HG03045 (cell line): ENCODE measurements around the gene CDH13.

ENCODE experiments used
- ATAC-seq: cut with Tn5 transposase; IDR thresholded peaks from one replicate; pipeline ENCODE4 v1.9.1; 2021; ENCODE audit warnings: mild to moderate bottlenecking, moderate library complexity; ENCODE audit not compliant: unreplicated experiment

The CDH13 gene

DNA sequence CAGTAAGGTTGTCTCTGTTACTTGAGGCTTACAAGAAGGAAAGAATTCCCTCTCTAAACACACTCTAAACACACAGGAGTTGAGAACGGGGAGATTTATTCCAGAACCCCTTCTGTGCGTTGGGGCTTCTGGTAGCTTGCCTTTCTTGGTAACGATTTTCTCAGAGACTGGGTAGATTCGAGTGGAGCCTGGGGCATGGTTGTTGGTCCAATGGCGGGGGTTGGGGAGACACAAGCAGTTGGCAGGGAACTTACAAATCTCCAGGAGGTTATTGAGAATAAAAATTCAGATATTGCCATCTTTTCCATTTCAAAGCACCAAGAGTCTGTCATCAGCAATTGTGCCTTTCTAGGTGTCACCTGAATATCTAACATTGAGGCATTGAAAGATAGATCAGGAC lies 251.7 kb downstream of the CDH13 start:
- ATAC-seq = no peak

DNA sequence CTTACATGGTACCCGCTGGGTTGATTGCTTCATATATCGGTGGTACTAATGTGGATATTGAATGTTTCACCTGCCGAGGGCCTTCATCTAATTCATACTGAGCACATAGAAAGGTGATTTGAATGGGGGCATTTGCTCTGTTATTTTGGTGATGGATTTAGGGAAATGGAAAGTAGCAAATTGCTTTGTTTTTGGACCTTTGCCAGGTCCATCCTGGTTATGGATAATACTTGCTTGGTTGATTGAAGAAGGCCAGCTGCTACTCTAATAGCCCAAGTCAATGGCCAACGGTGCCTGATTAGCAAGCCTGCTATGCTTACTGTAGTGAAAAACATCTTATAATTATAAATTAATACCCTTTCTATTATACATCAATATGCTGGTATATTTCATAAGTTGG lies 253.6 kb downstream of the CDH13 start:
- no peak for ATAC-seq

DNA sequence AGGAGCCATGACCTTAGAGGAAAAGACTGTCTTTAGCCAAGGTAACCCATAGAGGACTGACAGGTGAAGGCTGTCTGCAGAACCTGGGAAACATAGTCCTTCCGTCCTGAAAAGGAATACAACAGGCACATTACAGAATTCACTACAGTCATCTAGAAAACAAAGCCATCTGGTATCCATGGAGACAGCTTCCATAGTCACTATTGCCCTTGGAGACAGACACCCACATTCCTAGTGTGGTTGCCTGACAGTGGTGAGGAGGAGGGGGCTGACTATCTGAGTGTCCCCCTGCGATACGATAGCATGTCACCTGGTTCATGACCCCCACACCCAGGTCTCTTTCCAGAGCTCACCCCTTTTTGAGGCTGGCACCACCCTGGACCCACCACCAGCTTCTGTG lies 254.7 kb downstream of the CDH13 start:
- ATAC-seq = no peak

DNA sequence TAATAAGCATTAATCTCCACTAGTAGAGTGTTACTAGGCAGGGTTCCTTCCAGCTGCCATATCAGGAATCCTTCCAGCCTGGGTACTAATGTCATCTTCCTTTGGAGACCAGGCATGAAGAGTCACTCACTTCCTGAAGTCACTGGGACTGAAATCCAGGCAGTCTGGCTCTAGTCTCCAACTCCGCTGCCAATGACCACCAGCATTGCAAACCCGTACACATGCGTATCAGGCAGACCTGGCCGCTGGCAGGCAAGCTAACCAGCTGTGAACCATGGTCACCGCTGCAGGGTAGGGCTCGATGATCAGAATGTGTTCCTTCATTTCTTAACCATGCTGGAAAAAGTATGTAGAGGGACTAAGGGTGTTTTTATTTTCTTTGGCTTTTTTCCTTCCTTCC lies 255.5 kb downstream of the CDH13 start:
- no peak for ATAC-seq

DNA sequence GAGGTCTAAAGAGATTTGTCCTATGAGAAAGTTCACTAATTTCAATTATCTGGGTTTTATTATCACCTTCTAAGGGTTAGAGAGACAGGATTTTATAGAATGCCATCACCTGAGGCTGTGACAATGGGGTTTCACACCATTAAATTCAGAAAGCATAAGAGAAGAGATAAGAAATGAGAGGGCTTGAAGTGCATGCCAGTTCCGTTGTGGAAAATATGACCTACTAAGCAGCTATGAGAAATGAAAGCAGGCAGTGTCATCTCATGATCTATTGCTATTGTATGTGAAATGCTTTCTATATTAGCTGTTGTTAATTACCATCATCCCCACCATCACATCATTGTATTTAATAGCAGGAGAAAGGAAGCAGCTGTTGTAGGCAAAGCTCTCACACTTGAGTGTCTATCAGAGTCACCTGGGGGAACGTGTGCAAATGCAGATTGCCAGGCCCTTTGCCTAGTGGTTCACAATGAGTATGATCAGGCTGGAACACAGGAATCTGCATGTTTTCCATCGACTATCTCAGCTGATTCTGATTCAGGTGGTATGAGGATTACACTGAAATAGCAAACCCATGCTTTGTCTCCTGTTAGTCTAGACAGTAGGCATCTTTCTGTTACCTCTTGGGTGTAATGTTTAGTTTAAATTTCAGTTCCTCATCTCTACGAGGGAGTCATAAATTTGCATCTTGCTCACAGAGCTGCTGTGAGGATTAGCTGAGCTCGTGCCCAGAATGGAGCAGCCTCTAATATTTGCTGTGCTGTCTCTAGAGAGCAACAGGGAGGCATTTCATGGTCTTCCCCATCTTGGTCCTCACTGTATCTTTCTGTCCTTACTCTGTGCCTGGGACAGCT lies 256.4 kb downstream of the CDH13 start:
- peak; percentile 46 for ATAC-seq

DNA sequence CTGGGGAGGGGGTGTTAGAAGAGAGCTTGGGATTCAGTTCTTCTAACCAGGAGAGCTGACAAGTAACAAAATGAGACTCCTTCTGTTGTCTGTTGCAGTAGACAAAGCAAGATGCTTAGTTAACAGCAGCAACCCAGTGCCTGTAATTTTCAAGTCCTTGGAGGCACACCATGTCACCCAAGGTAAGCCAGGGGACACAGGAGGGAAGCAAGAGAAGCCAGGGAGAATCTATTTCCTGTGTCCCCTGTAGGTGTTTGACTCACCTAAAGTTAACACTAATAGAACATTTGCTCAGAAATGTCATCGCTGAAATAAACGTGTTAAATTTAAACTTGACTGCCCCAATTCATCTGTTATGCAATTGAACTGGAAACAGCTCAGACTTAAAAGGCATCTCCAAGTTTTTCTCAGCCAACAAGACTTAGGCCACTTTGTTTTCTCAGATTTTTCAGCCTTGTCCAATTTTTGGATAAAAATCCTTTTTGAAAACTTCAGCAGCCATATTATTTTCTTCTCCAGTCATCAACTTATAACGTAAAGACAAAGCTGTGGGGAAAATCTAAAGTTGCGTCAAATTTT lies 257.6 kb downstream of the CDH13 start:
- ATAC-seq = no peak

DNA sequence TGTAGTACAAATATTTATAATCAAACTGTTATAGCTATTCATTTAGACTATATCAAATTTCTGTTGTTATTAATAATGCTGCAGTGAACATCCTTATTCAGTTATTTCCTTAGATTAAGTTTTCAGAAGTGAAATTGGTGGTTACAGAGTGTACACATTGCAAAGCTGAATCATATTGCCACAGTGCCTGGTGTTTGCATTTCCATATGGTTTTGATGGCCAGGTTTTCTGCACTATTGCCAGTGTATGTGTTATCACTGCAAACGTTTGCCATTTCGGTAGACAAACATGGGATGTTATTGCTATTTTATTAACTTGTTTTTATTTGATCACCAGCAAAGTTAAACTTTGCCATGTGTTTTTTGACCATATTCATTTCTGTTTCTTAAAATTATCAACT lies 259.4 kb downstream of the CDH13 start:
- no peak for ATAC-seq

DNA sequence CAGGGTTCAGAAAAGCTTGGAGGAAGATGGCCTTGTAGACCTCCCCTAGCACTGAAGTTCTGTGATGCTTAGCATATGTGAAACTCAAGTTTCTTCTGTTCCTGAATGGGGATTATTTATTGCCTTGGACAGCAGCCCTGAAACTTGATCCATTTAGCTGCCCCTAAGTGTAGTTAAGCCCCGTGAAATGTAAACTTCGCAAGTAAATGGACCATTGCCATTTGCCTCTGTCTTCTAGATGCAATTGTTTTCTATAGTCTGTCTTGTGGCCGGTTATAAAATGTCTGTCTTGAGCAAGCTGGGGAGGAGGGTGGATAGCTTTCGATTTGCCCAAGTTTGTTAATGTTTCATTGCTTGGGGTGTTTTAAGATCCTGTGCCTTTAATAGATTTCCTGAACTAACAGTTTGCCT lies 261.8 kb downstream of the CDH13 start:
- no peak for ATAC-seq

DNA sequence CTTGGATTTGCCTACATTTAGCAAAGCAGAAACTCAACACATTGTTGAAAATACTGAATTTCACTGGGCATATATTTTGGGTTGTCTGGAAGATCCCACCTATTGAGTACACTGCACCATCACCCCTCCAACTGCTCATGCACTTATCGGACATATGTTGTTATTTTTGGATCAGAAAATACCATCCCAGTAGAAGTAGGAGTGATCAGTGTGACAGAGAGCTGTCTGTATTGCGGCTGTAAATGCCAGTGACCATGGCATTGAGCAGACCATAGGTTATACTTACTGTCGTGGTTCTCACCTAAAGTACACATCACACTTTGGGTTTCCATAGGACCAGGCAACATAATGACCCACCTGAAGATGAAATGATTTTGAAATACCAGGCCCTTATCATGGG lies 264.7 kb downstream of the CDH13 start:
- ATAC-seq = no peak

DNA sequence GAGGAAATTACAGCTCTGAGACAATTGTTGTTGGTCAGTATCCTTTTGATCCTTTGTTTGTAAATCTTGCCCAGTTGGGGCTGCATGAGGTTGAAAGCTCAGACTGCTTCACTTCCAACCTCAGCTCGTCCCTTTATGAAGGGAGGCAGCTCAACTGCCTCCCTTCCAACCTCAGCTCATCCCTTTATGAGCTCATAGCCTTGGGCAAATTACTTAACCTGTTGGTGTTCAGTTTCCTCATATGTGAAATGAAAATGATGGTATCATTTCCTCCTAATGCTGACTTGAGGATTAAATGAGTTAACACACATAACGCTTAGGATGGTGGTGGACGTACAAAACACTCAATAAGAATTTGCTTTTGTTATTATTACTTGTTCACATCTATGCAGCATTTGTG lies 265.1 kb downstream of the CDH13 start:
- no peak for ATAC-seq

DNA sequence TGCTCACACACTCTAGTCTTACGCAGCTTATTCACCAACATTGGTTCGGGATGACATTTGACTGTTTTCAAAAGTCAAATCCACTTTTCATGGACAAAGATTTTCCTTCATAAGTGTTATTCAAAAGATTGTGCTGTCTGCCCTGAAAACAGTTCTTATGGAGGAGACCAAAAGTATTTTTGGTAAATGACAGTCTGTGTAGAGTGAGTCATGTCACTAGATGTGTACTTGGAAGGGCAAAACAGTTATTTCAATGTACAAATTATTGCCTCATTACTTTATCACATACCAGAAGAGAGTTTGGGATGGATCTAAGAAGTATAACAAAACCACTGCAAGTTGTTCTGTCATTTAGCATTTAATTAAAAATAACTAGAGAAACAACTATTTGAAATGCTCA lies 265.6 kb downstream of the CDH13 start:
- ATAC-seq = no peak

DNA sequence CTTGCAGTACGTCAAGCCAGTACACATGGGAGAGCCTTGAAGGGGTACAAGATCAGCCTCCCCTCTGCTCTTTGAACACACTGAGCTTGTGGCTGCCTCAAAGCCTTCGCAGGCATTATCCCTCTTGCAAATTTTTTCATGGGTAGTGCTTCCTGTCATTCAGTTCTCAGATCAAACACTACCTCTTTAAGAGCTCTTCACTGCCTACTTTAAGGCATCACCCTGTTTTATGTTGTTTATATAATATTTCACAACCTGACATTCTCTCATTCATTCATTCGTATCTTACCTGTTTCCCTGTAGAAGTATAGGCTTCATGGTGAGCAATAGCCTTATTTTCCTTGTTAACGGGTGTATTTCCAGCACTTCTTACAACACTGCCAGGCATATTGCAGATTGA lies 269.1 kb downstream of the CDH13 start:
- ATAC-seq = no peak

DNA sequence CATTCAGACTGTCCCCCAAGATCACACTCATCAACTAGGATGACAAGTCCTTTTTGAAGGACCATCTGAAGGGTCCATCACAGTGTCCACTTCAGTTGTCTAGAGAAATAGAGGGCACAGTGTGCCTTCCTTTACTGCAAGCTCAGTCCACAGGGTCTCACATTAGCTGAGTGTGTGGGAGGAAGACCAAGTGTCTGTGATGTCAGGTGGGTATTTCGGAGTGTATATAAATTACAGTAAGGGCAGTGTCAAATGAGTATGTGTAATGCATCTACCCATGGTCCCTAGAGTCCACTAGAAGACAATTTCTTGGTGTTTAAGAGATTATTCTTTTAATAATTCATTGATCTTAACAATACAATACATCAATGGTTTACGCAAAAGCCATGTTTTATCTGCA lies 272.2 kb downstream of the CDH13 start:
- ATAC-seq = no peak

DNA sequence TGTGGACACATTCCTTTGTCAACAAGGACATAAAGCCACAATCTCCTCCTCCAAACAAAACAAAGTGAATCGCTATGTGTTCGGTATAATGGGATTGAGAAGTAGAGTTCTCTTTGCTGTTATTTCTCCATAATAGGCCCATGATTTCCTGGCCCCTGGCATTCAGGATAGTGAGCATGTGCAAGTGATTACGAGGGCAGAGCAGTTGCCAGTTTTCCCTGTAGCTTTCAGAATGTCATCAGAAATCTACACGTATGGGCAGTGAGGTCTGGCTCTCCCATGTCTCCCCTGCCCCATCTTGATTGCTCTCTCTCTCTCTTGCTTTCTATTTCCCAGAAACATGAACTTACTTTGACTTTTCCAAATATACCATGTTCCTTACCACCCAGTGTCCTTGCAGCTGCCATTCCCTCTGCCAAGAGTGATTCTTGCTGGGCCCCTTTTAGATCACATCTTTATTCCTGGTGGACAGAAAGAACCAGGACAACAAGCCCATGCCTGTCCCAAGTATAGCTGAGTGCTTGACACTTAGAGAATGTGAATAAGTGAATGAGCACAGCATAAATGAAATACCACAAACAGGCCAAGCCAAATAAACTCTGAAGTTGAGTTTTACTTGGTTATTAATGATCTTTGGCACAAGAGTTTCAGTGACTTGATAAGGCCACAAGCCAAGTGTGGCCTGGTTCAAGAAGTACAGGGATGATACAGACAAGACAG lies 273.1 kb downstream of the CDH13 start:
- ATAC-seq = no peak

DNA sequence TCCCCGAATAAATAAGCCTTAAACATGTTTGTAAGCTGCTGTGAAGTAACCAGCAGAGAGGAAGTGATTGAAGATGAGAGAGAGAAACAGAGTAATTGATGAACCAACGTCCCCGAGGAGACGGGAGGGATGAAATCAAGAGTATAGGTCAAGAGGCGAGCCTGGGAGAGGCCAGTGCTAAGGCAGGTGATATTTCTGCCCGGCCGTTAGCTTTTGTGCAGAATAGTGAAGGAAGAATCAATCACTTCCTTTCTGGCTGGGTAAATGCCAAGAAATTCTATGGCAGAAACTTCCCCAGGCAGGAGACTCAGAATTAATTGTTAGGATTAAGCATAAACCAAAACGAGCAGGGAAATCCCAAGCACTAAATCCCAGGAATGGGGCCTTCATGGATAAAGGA lies 273.8 kb downstream of the CDH13 start:
- no peak for ATAC-seq

DNA sequence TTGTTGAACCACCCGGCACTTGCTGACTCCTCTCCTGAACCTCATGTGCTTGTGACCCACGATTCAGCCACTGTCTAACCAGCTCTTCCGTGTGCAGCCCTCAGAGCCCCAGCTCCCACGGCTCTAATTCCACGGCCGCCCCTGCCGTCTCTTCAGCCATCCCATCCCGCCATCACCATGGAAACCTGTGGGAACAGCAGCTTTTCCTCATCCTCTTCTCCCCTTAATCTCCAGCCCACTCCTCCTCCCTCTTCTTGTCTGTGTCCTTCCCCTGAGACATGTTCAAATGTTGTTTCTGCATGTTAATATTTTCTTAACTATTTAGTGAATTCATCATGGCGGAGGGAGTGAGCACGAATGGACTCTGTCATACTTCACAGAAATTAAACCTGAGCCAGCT lies 285.2 kb downstream of the CDH13 start:
- ATAC-seq = no peak

DNA sequence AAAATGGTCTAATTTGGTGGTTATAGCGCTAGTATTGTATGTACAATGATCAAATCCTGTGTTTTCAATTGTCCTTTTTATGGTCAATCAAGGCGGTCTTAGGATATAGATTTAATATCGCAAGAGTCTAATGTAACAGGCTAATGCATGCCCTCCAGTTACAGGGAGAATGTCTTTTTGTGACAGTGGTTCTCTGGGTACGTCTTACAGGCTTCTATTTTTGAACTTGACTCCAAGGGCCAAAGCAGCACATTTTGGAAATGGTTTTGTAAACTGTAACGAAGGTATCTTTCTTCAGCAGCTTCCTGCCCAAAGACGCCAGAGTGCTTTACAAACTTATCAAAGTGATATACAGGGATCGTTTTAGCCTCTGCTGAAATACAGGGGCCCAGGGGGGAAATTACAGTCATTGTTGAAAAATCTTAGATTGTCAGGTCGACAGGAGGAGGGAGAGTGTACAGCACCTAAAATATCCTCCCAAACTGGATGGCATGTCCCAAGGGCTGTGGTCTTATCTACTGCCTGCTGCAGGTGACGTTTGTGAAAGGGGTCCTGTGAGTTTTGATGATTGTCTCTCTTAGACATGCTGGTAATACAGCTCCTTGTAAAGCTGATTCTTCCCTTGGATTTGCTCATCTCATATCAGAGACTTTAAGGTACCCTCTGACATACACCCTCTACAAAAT lies 288.5 kb downstream of the CDH13 start:
- ATAC-seq = no peak

DNA sequence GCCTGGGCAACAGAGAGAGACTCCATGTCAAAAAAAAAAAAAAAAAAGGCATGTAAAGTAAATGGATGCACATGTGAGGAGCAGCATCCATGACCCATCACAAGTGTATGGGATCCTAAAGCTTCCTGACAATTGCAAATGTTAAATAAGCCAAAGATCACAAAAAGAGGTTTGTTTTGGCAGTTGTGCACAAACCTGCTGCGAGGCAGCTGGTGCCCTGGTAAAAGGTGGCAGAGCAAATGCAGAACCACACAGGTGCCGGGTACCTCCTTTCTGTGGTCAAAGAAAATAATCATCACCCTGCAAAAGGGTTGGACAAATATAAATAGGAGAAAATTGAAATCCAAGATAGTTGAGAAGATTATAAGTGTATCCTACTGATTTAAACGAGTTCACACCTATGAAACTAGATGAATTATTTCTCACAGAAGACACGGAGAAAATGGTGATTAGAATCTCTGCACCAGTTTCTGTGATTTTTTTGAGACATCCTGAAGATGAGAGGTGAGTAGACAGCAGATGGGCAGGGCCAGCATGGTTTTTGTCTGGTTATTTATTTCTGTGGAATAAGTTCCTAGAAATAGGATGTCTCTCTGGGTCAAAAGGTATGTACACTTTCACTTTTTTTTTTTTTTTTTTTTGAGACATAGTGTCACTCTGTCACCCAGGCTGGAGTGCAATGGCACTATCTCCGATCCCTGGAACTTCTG lies 291.3 kb downstream of the CDH13 start:
- no peak for ATAC-seq

DNA sequence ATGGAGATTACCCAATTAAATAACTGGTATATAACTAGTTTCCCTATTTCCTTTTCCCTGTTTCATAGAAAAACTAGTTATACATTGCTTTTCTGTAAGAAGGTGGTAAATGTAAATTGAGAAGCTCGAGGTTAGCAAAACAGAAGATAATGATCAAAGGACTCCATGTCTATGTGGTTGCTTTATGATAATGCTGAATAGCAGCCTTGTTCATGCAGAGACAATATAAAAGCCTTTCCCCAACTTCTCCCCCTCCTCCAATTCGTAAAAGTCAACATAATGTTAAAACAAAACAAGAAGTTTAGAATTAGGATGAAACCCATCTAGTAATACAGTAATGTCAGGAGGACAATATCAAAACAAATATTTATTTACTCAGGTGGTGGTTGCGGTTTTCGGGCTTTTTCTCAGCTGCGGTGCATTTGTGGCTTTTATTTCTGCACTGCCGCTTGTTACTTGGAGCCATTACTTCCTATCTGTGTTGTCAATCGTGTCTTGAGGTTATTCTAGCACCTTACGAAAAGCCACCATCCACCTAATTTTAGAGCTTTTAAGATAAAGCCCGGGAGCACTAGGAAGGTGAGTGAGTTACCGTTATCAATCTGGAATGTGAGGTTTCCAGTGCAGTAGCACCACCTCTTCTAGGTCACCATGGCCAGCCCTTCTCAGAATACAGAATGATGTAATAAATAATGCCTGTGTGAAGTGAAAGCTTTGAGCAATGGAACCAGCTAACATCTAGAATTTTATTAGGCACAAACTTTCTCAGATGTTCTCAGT lies 297.5 kb downstream of the CDH13 start:
- ATAC-seq = no peak

DNA sequence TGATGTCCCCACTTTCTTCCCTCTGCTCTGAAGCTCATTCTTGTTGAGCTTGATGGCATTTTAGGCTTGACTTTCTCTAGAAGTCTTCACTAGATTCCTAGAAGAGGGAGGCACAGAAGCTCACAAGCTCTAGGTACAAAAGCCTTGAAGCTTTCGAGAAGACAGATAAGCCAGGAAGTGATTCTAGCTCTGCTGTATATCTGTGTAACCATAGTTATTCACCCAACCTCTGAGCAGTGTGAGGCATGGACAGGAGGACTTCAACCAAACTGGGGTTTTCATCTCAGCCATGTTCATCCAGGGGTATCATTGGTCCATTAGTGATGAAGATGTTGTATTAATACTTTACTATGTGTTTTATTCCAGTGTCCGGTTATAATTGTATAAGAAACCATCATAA lies 299.7 kb downstream of the CDH13 start:
- no peak for ATAC-seq
